ENCODE results near the gene HTR1A.

The HTR1A gene

GRCh38 chr5:63962279-63962678 lies at the start of gene HTR1A:
Gene HTR1A, minus strand, starts transcription at chr5:63962445. Its CDS starts 726 bp downstream, at chr5:63961719.
- Histone ChIP-seq H3K79me2 (no peaks in the 10 kb centered on the region), H3K4me1 (no peaks in the 10 kb centered on the region), H3K9ac (no peak within 1 kb of the TSS), H3K4me2 (ENCODE audit: low read length) (no peak within 1 kb of the TSS), H3K27me3 (ENCODE audit: control insufficient read depth, insufficient read depth, low read length) (no peaks in the 10 kb centered on the region), H3K36me3 (ENCODE audit: control insufficient read depth, insufficient read depth, low read length) (no peaks in the 10 kb centered on the region), H3K27ac (no peak within 1 kb of the TSS), H3K9me3 (ENCODE audit: control insufficient read depth, low read length) (no peaks in the 10 kb centered on the region), H2AFZ (peak within 1 kb of the TSS; percentile 34), H3K4me3 (ENCODE audit: low read depth, low read length) (no peak within 1 kb of the TSS)
- TF ChIP-seq CTCF (IDR thresholded peaks at IDR 0.05) = no peak

- no peak overlapping the region for H3K4me2 ChIP-seq (ENCODE audit: low read length)
- TF ChIP-seq CTCF (IDR thresholded peaks at IDR 0.05) = no peak
Measured at GRCh38 chr5:64003966-64004365, 41.7 kb upstream of the HTR1A start.

GRCh38 chr5:64000096-64000495 lies 37.9 kb upstream of the HTR1A start:
- Histone ChIP-seq H2AFZ (no peak overlapping the region), H3K4me3 (ENCODE audit: low read depth, low read length) (no peak overlapping the region), H3K27me3 (ENCODE audit: control insufficient read depth, insufficient read depth, low read length) (no peaks in the 10 kb centered on the region), H3K4me2 (ENCODE audit: low read length) (no peak overlapping the region), H3K9me3 (ENCODE audit: control insufficient read depth, low read length) (no peaks in the 10 kb centered on the region), H3K9ac (no peak overlapping the region), H3K4me1 (no peaks in the 10 kb centered on the region), H3K36me3 (ENCODE audit: control insufficient read depth, insufficient read depth, low read length) (no peaks in the 10 kb centered on the region), H3K79me2 (no peaks in the 10 kb centered on the region), H3K27ac (no peak overlapping the region)
- TF ChIP-seq CTCF (IDR thresholded peaks at IDR 0.05) = no peak

More at GRCh38 chr5:64003966-64004365, 41.7 kb upstream of the HTR1A start:
- Histone ChIP-seq H3K9ac (no peak overlapping the region), H3K27ac (no peak overlapping the region), H3K9me3 (ENCODE audit: control insufficient read depth, low read length) (no peaks in the 10 kb centered on the region), H2AFZ (no peak overlapping the region), H3K4me3 (ENCODE audit: low read depth, low read length) (no peak overlapping the region), H3K27me3 (ENCODE audit: control insufficient read depth, insufficient read depth, low read length) (no peaks in the 10 kb centered on the region), H3K4me1 (no peaks in the 10 kb centered on the region), H3K79me2 (no peaks in the 10 kb centered on the region), H3K36me3 (ENCODE audit: control insufficient read depth, insufficient read depth, low read length) (no peaks in the 10 kb centered on the region)

GRCh38 chr5:63987053-63987452 lies 24.8 kb upstream of the HTR1A start:
- Histone ChIP-seq H3K9ac (no peak overlapping the region), H3K79me2 (no peaks in the 10 kb centered on the region), H3K27ac (no peak overlapping the region), H3K36me3 (ENCODE audit: control insufficient read depth, insufficient read depth, low read length) (no peaks in the 10 kb centered on the region), H3K9me3 (ENCODE audit: control insufficient read depth, low read length) (no peaks in the 10 kb centered on the region), H3K27me3 (ENCODE audit: control insufficient read depth, insufficient read depth, low read length) (no peaks in the 10 kb centered on the region), H3K4me2 (ENCODE audit: low read length) (no peak overlapping the region), H3K4me3 (ENCODE audit: low read depth, low read length) (no peak overlapping the region), H2AFZ (no peak overlapping the region), H3K4me1 (no peaks in the 10 kb centered on the region)
- TF ChIP-seq CTCF (IDR thresholded peaks at IDR 0.05) = no peak

GRCh38 chr5:63981864-63982263 lies 19.6 kb upstream of the HTR1A start:
- no peaks in the 10 kb centered on the region for H3K4me1 ChIP-seq
- no peak overlapping the region for H3K9ac ChIP-seq
- H3K36me3 ChIP-seq (ENCODE audit: control insufficient read depth, insufficient read depth, low read length) = no peaks in the 10 kb centered on the region
- H3K4me3 ChIP-seq (ENCODE audit: low read depth, low read length) = no peak overlapping the region
- no peaks in the 10 kb centered on the region for H3K9me3 ChIP-seq (ENCODE audit: control insufficient read depth, low read length)
- no peaks in the 10 kb centered on the region for H3K27me3 ChIP-seq (ENCODE audit: control insufficient read depth, insufficient read depth, low read length)
- no peak overlapping the region for H3K4me2 ChIP-seq (ENCODE audit: low read length)
- no peak overlapping the region for H2AFZ ChIP-seq
- no peak for TF ChIP-seq CTCF (IDR thresholded peaks at IDR 0.05)
- no peaks in the 10 kb centered on the region for H3K79me2 ChIP-seq
- H3K27ac ChIP-seq = no peak overlapping the region
